B cell (primary cell): ENCODE measurements around the gene GOLPH3. TPM values are rescaled to one million over a fixed set of nuclear protein-coding genes. Genes with fewer than 3 reads are reported as not detected.

ENCODE experiments used
- ATAC-seq: fragments of 200-7000 bp; cut with Tn5 transposase; one replicate; pipeline ENCODE4 v1.10.0; 2021; ENCODE audit warnings: low read depth, mild to moderate bottlenecking, moderate number of reproducible peaks, moderate library complexity
- CTCF ChIA-PET: fragments of 350-600 bp; sonication (Branson Sonifier 250); formaldehyde crosslinking; loops from one replicate; lab custom pipeline; 2021; ENCODE audit warnings: antibody characterized with exemption, inconsistent platforms; lab: Charles Lee
- POLR2A ChIA-PET: fragments of 350-600 bp; sonication (Branson Sonifier 250); formaldehyde crosslinking; loops from one replicate; lab custom pipeline; 2021; ENCODE audit warnings: antibody characterized with exemption; lab: Charles Lee
- DNase-seq: peaks from one replicate; pipeline ENCODE4 v3.0.0; 2013
- H2AFZ ChIP-seq: 2 replicates; pipeline ENCODE4 v1.6.1; 2012; ENCODE audit warnings: mild to moderate bottlenecking, low read depth, low read length; ENCODE audit not compliant: insufficient read depth, poor library complexity, severe bottlenecking
- H3K27ac ChIP-seq, 2 donors: 1 replicate in 1 of 2; 2 replicates in 1 of 2; pipeline ENCODE4 v1.5.1; 2012 to 2013; ENCODE audit warnings: low read length in 2 of 2, mild to moderate bottlenecking in 2 of 2, moderate library complexity in 1 of 2
- H3K27me3 ChIP-seq, 4 experiments: fragments of 200-600 bp in 1 of 4; sonication (generic) in 1 of 4; replicated peaks in 1 of 4; 1 replicate in 2 of 4; 2 replicates in 2 of 4; pipeline versions ENCODE4 v1.6.1 to v1.7.0; 2013 to 2016; ENCODE audit warnings: low read length in 3 of 4, mild to moderate bottlenecking in 2 of 4, mixed read lengths in 1 of 4, moderate library complexity in 1 of 4; ENCODE audit not compliant: insufficient read depth in 4 of 4, control insufficient read depth in 3 of 4; ENCODE audit errors: control extremely low read depth in 1 of 4
- H3K36me3 ChIP-seq, 2 experiments: replicated peaks in 1 of 2; 1 replicate in 1 of 2; 2 replicates in 1 of 2; pipeline versions ENCODE4 v1.6.1 to v1.7.1; 2013; ENCODE audit warnings: low read length in 1 of 2; ENCODE audit not compliant: insufficient read depth in 2 of 2, control insufficient read depth in 1 of 2; ENCODE audit errors: control extremely low read depth in 1 of 2, extremely low read depth in 1 of 2
- H3K4me1 ChIP-seq, 2 donors: fragments of 200-600 bp in 1 of 2; sonication (generic) in 1 of 2; 1 replicate in 1 of 2; 2 replicates in 1 of 2; pipeline versions ENCODE4 v1.5.1 to v1.6.1; 2013 to 2017; ENCODE audit warnings: low read length in 2 of 2; ENCODE audit not compliant: control insufficient read depth in 2 of 2, insufficient read depth in 2 of 2
- H3K4me2 ChIP-seq: replicated peaks from 2 replicates; pipeline ENCODE3; 2012; ENCODE audit warnings: mild to moderate bottlenecking, low read depth, low read length; ENCODE audit not compliant: poor library complexity, severe bottlenecking
- H3K4me3 ChIP-seq, 5 experiments: fragments of 200-600 bp in 1 of 5; sonication (generic) in 1 of 5; 1 replicate in 3 of 5; 2 replicates in 2 of 5; pipeline versions ENCODE4 v1.5.1 to v1.7.0; 2011 to 2016; ENCODE audit warnings: low read length in 4 of 5, mild to moderate bottlenecking in 4 of 5, low read depth in 2 of 5, control low read depth in 1 of 5, moderate library complexity in 1 of 5; ENCODE audit not compliant: insufficient read depth in 1 of 5; ENCODE audit errors: control extremely low read depth in 1 of 5, extremely low read depth in 1 of 5
- H3K79me2 ChIP-seq: fragments of 200-600 bp; sonication (generic); one replicate; pipeline ENCODE4 v1.6.0; 2016; ENCODE audit warnings: low read length; ENCODE audit not compliant: control insufficient read depth, insufficient read depth
- H3K9ac ChIP-seq: fragments of 200-600 bp; sonication (generic); 2 replicates; pipeline ENCODE4 v1.6.1; 2017; ENCODE audit warnings: mild to moderate bottlenecking, low read length, moderate library complexity
- H3K9me3 ChIP-seq, 3 donors: one replicate each; pipeline versions ENCODE4 v1.6.1 to v1.7.1; 2013; ENCODE audit warnings: low read length in 2 of 3; ENCODE audit not compliant: control insufficient read depth in 2 of 3, insufficient read depth in 1 of 3; ENCODE audit errors: control extremely low read depth in 1 of 3
- H4K20me1 ChIP-seq: 2 replicates; pipeline ENCODE4 v1.6.0; 2012; ENCODE audit warnings: mild to moderate bottlenecking, low read length; ENCODE audit not compliant: insufficient read depth, control insufficient read depth, poor library complexity, severe bottlenecking
- H3K27ac Mint-ChIP-seq: one replicate; pipeline ENCODE4 v1.8.0; 2021; ENCODE audit warnings: mixed read lengths
- H3K27me3 Mint-ChIP-seq: one replicate; pipeline ENCODE4 v1.8.0; 2021; ENCODE audit warnings: mixed read lengths
- H3K4me1 Mint-ChIP-seq: one replicate; pipeline ENCODE4 v1.8.0; 2021; ENCODE audit warnings: mixed read lengths
- H3K4me3 Mint-ChIP-seq: one replicate; pipeline ENCODE4 v1.8.0; 2021; ENCODE audit warnings: mixed read lengths
- H3K9me3 Mint-ChIP-seq: one replicate; pipeline ENCODE4 v1.8.0; 2022; ENCODE audit warnings: mixed read lengths; ENCODE audit not compliant: insufficient read depth
- CTCF ChIP-seq: fragments of 200-600 bp; IDR thresholded peaks from one replicate; pipeline ENCODE4 v1.8.0; 2022; ENCODE audit warnings: antibody characterized with exemption, mild to moderate bottlenecking
- EZH2 ChIP-seq: IDR thresholded peaks from 2 replicates; pipeline ENCODE4 v1.6.1; 2012; ENCODE audit warnings: borderline replicate concordance, low read depth, mild to moderate bottlenecking, moderate library complexity, low read length; ENCODE audit not compliant: insufficient read depth, poor library complexity, severe bottlenecking
- WGBS: methylation state at CpG from one replicate; pipeline ENCODE4 v1.1.5; 2013; ENCODE audit warnings: missing lambda C conversion rate; ENCODE audit not compliant: insufficient coverage; 5-methylcytosine and 5-hydroxymethylcytosine counted together
- intact Hi-C: fragments of 100-400 bp; cut with micrococcal nuclease; formaldehyde crosslinking; loops from one replicate; pipeline ENCODE4 v1.10.0; 2022
- polyA plus RNA-seq: library from polyadenylated mRNA; depleted of rRNA; stranded (reverse); fragments of >200 nt; gene quantifications from 2 replicates; pipeline ENCODE4 v1.2.3, GENCODE V29; 2012
- total RNA-seq, 2 donors: library from RNA; stranded (reverse); fragments of 120-200 nt in 1 of 2; gene quantifications; 1 replicate in 1 of 2; 2 replicates in 1 of 2; pipeline versions ENCODE4 v1.2.3 to v1.2.4, GENCODE V29; 2013 to 2022

GOLPH3 gene
- total and polyA plus RNA-seq, 2 donors (not counting 1 experiment from before 2014, with no cell fraction given): 16.2 to 62.6 TPM

- WGBS: 100% methylated on average over 1 of the region's 3 CpGs
- H3K9me3 Mint-ChIP-seq: no peaks in the 10 kb centered on the region
- DNase-seq: no peak
- H3K79me2 ChIP-seq: peaks cover 45% of the 10 kb centered on the region
- no peak overlapping the region for H3K27ac ChIP-seq
- no peaks in the 10 kb centered on the region for H3K9me3 ChIP-seq
- no peak for ATAC-seq
- no peak overlapping the region for H3K4me3 Mint-ChIP-seq
- TF ChIP-seq CTCF (no peak), EZH2 (no peak)
- peaks cover 16 to 35% of the 10 kb centered on the region in 2 experiments for H3K36me3 ChIP-seq
- ChIA-PET POLR2A (no interaction called here), CTCF (interaction anchor here (1.4 kb wide), 1 partner anchor 102 kb away, joined by 5 read pairs; no protein-coding TSS in a partner anchor)
- no peak overlapping the region for H3K4me3 ChIP-seq
- H3K4me1 Mint-ChIP-seq: peaks cover 10% of the 10 kb centered on the region
- no peak overlapping the region for H3K9ac ChIP-seq
- intact Hi-C loops: no loop called here
- H3K27ac Mint-ChIP-seq: no peak overlapping the region
- no peaks in the 10 kb centered on the region for H3K4me1 ChIP-seq
- no peak overlapping the region for H2AFZ ChIP-seq
- H3K27me3 ChIP-seq: no peaks in the 10 kb centered on the region
- peaks cover 14% of the 10 kb centered on the region for H4K20me1 ChIP-seq
- no peak overlapping the region for H3K4me2 ChIP-seq
- H3K27me3 Mint-ChIP-seq: no peaks in the 10 kb centered on the region
Observed at GRCh38 chr5:32130865-32131264, 43.3 kb downstream of the GOLPH3 start.

GRCh38 chr5:32129074-32129598, 45.0 kb downstream of the GOLPH3 start:
- POLR2A ChIA-PET: interaction anchor here (0.5 to 0.6 kb wide), 2 partner anchors 8 to 199 kb away, joined by 3 to 4 read pairs; no protein-coding TSS in a partner anchor
- TF ChIP-seq EZH2: no peak
- no peak for TF ChIP-seq CTCF
- Histone ChIP-seq H3K9ac (no peak overlapping the region), H3K79me2 (peaks cover 39% of the 10 kb centered on the region), H3K4me3 (no peak overlapping the region), H4K20me1 (peaks cover 4% of the 10 kb centered on the region), H3K36me3 (peaks cover 14 to 31% of the 10 kb centered on the region in 2 experiments), H3K4me1 (no peaks in the 10 kb centered on the region), H3K9me3 (no peaks in the 10 kb centered on the region), H3K4me2 (no peak overlapping the region), H3K27ac (no peak overlapping the region), H3K27me3 (no peaks in the 10 kb centered on the region), H2AFZ (no peak overlapping the region)
- Mint-ChIP-seq H3K4me3 (no peak overlapping the region), H3K27ac (no peak overlapping the region), H3K9me3 (no peaks in the 10 kb centered on the region), H3K4me1 (peaks cover 12% of the 10 kb centered on the region), H3K27me3 (no peaks in the 10 kb centered on the region)
- WGBS: 100% methylated on average over 3 of the region's 7 CpGs
- DNase-seq (no peak), ATAC-seq (no peak)
- intact Hi-C loops: no loop called here
- CTCF ChIA-PET: no interaction called here
